Measurements from ENCODE around the gene OVCA2.

DNA sequence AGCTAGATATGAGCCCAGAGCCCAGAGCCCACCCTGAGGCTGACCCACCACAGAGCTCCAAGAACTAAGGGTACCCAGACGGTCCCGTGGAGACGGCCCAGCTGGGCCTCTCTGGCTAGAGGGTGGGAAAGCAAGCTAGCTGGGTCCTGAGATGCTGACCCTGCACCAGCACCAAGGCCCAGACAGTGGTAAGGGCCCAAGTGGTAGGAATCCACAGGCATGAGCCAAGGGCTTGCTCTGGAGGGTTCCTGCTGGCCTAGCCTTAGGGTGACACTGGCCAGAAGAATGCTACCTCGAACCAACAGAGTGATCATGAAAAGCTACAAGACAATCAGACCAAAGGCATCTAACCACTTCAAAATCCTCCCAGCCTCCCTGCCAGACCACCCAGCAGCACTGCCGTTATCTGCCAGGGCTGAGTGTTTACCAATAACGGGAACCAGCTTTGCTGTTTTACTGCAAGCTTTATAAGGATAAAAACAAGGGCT, 26.3 kb downstream of the OVCA2 start:
- no peak for TF ChIP-seq EZH2 (IDR thresholded peaks at IDR 0.05; ENCODE audit: low read length)
- TF ChIP-seq, protein P1, sequence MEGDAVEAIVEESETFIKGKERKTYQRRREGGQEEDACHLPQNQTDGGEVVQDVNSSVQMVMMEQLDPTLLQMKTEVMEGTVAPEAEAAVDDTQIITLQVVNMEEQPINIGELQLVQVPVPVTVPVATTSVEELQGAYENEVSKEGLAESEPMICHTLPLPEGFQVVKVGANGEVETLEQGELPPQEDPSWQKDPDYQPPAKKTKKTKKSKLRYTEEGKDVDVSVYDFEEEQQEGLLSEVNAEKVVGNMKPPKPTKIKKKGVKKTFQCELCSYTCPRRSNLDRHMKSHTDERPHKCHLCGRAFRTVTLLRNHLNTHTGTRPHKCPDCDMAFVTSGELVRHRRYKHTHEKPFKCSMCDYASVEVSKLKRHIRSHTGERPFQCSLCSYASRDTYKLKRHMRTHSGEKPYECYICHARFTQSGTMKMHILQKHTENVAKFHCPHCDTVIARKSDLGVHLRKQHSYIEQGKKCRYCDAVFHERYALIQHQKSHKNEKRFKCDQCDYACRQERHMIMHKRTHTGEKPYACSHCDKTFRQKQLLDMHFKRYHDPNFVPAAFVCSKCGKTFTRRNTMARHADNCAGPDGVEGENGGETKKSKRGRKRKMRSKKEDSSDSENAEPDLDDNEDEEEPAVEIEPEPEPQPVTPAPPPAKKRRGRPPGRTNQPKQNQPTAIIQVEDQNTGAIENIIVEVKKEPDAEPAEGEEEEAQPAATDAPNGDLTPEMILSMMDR (optimal IDR thresholded peaks at IDR 0.05 in 1 of 3, IDR thresholded peaks at IDR 0.05 in 1 of 3, conservative IDR thresholded peaks at IDR 0.05 in 1 of 3; ENCODE audit: extremely low read depth in 1 of 3, insufficient read depth in 2 of 3, low read length in 3 of 3) = no peak

Measured in keratinocyte (primary cell).